Ovary (tissue), 9 donors: ENCODE results near the gene SSBP4. TPM values are rescaled to one million over a fixed set of nuclear protein-coding genes. Genes with fewer than 3 reads are reported as not detected.
A peak's percentile ranks its signal among the peaks of the same experiment; 100 is the strongest.

Source experiments
- DNase-seq, 5 donors: peaks; one replicate each; pipeline ENCODE4 v3.0.0-alpha.2; 2019 to 2020
- H3K27ac ChIP-seq, 2 donors: fragments of 200-600 bp; one replicate each; pipeline versions ENCODE4 v1.5.1 to v1.8.0; 2019 to 2022
- H3K27me3 ChIP-seq: fragments of 200-600 bp; one replicate; pipeline ENCODE4 v1.8.0; 2022
- H3K36me3 ChIP-seq: fragments of 200-600 bp; sonication (generic); one replicate; pipeline ENCODE4 v1.5.1; 2019
- H3K4me1 ChIP-seq: one replicate; pipeline ENCODE4 v1.8.1; 2013; ENCODE audit warnings: mild to moderate bottlenecking, moderate library complexity; ENCODE audit not compliant: insufficient read depth
- H3K4me3 ChIP-seq: fragments of 200-600 bp; sonication (generic); one replicate; pipeline ENCODE4 v1.5.1; 2017
- H3K9me3 ChIP-seq, 2 donors: fragments of 200-600 bp in 1 of 2; sonication (generic) in 1 of 2; one replicate each; pipeline versions ENCODE4 v1.5.1 to v1.8.1; 2013 to 2019; ENCODE audit warnings: mild to moderate bottlenecking in 1 of 2, moderate library complexity in 1 of 2
- EP300 ChIP-seq: sonication (generic); formaldehyde crosslinking; IDR thresholded peaks from one replicate; pipeline ENCODE4 v1.6.1; 2017; ENCODE audit warnings: antibody characterized with exemption
- POLR2A ChIP-seq: fragments of 450-650 bp; IDR thresholded peaks from one replicate; pipeline ENCODE4 v1.6.1; 2017; ENCODE audit warnings: antibody characterized with exemption, mild to moderate bottlenecking, moderate library complexity
- WGBS, 3 donors: extraction: QIAGEN DNeasy Blood & Tissue Kit in 1 of 3; methylation state at CpG; one replicate each; pipeline versions ENCODE4 v1.1.5 to v1.1.7; 2013 to 2017; 5-methylcytosine and 5-hydroxymethylcytosine counted together
- intact Hi-C, 4 donors: fragments of 100-400 bp; cut with DNase I; formaldehyde crosslinking; loops; one replicate each; pipeline versions ENCODE4 v1.11.0 to v1.15.1; 2022 to 2023
- polyA plus RNA-seq, 2 donors: library from polyadenylated mRNA; stranded (reverse); fragments of 200-250 nt in 1 of 2; fragments of 350-450 nt in 1 of 2; fragmentation: Illumina TruSeq in 1 of 2; extraction: RNeasy Lipid Tissue Mini Kit (QIAGEN cat#74804) in 1 of 2; gene quantifications; one replicate each; pipeline ENCODE4 v1.2.3, GENCODE V29; 2013 to 2014
- total RNA-seq, 7 donors: library from RNA; depleted of rRNA in 2 of 7; stranded (reverse); fragments of >200 nt in 2 of 7; fragmentation: NEBNext Ultra II Directional in 3 of 7; extraction: Animal tissue kit (Norgen Biotek cat#: 25700) in 3 of 7; gene quantifications; one replicate each; pipeline versions ENCODE4 v1.1.0 to v1.2.4, GENCODE V29; 2016 to 2023
- TF ChIP-seq, protein P1 (sequence below), 3 donors: fragments of 450-650 bp in 2 of 3; fragments of 200-600 bp in 1 of 3; IDR thresholded peaks; one replicate each; pipeline versions ENCODE4 v1.5.1 to v1.8.0; 2016 to 2022; ENCODE audit warnings: antibody characterized with exemption in 3 of 3, mild to moderate bottlenecking in 1 of 3
- donor health status: DM: no; HTN: no; CAD: no; lungs with moderate emphysema.
- donor health status: DM: no; HTN: no; CAD: no.
- donor health status: Bipolar disorder and iron deficiency.
- donor health status: DM: yes; HTN: yes; CAD: no.
- donor health status: DM: no; HTN: no; CAD: no.
- donor health status: DM: yes; HTN: yes; CAD: no.

The SSBP4 gene
- total and polyA plus RNA-seq, 9 donors: 4.6 to 124 (median 88.3) TPM

DNA sequence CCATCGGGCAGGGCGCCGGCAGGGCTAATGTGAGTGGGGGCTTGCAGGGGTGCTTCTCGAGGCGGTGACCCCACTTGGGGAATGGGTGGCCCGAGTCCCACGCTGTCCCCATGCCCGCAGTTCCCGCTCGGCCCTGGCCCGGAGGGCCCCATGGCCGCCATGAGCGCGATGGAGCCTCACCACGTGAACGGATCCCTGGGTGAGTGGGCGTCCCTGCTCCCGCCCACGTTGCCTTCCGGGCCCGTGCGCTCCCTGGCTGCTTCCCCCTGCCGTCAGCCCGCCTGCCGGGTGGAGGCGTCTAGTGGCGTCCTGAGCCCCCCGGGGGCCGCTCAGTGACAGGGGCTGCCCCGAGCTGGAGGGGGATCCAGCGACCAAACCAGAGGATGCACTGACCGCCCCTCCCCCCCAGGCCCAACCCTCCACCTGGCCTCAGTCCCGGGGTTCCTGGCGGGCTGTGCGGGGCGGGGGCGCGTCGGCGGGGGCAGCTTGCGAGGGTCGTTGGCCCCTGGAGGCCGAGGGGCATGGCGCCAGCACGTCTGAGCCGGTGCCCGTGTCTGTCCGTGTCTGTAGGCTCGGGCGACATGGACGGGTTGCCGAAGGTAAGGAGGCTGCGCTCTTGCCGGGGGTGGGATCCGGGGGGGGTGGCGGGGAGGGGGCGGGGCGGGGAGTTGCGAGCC, 14.0 kb downstream of the SSBP4 start:
- TF ChIP-seq, protein P1, sequence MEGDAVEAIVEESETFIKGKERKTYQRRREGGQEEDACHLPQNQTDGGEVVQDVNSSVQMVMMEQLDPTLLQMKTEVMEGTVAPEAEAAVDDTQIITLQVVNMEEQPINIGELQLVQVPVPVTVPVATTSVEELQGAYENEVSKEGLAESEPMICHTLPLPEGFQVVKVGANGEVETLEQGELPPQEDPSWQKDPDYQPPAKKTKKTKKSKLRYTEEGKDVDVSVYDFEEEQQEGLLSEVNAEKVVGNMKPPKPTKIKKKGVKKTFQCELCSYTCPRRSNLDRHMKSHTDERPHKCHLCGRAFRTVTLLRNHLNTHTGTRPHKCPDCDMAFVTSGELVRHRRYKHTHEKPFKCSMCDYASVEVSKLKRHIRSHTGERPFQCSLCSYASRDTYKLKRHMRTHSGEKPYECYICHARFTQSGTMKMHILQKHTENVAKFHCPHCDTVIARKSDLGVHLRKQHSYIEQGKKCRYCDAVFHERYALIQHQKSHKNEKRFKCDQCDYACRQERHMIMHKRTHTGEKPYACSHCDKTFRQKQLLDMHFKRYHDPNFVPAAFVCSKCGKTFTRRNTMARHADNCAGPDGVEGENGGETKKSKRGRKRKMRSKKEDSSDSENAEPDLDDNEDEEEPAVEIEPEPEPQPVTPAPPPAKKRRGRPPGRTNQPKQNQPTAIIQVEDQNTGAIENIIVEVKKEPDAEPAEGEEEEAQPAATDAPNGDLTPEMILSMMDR (IDR thresholded peaks at IDR 0.05): no peak
- TF ChIP-seq POLR2A (peak; percentile 6), EP300 (no peak)
- no peaks in the 10 kb centered on the region for H3K27me3 ChIP-seq
- H3K4me1 ChIP-seq: peaks cover 17% of the 10 kb centered on the region
- no peaks in the 10 kb centered on the region for H3K9me3 ChIP-seq
- WGBS, 3 donors: 6 to 13% (median 12%) methylated on average over 31 to 59 of the region's 59 CpGs
- intact Hi-C loops: no loop called here
- peak; percentile 62 to 87 (median 85) for DNase-seq
- H3K36me3 ChIP-seq: no peaks in the 10 kb centered on the region
- peak overlapping the region; percentile 33 for H3K4me3 ChIP-seq
- peak overlapping the region; percentile 43 to 76 for H3K27ac ChIP-seq

DNA sequence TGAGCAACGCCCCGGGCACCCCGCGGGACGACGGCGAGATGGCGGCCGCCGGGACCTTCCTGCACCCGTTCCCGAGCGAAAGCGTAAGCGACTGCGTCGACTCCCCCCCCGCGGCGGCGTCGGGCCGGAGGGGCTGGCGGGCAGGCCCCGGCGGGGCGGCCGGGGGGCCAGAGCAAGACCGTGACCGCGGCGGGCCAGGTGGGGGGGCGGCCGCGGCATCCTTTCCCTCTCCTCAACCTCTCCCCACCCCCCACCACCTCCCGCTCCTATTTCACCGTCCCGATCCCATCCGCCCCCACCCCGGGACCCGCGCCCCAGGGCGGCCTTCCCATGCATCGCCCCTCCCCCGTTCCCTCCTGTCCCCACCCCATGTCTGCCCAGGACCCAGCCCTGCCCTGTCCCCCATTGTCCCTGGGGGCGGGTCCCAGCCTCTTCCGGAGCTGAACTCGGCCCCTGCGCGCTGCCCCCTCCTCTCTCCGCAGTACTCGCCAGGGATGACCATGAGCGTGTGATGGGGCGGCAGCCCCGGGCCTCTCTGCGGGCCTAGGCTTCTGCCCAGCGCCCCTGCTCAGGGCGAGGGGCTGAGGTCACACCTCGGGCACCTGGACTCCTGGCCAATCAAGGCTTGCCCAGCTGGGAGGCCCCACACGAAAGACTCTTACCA, 14.7 kb downstream of the SSBP4 start:
- Histone ChIP-seq H3K9me3 (no peaks in the 10 kb centered on the region), H3K36me3 (no peaks in the 10 kb centered on the region), H3K4me3 (peak overlapping the region; percentile 33), H3K4me1 (peaks cover 21% of the 10 kb centered on the region), H3K27me3 (no peaks in the 10 kb centered on the region), H3K27ac (peak overlapping the region; percentile 43 to 76)
- TF ChIP-seq EP300: no peak
- TF ChIP-seq, protein P1 (IDR thresholded peaks at IDR 0.05): no peak
- no peak for TF ChIP-seq POLR2A
- DNase-seq: peak; percentile 57 to 77 (median 75)
- 3 to 28% (median 7%) methylated on average over 33 to 59 of the region's 60 CpGs for WGBS, 3 donors
- intact Hi-C loops: no loop called here

DNA sequence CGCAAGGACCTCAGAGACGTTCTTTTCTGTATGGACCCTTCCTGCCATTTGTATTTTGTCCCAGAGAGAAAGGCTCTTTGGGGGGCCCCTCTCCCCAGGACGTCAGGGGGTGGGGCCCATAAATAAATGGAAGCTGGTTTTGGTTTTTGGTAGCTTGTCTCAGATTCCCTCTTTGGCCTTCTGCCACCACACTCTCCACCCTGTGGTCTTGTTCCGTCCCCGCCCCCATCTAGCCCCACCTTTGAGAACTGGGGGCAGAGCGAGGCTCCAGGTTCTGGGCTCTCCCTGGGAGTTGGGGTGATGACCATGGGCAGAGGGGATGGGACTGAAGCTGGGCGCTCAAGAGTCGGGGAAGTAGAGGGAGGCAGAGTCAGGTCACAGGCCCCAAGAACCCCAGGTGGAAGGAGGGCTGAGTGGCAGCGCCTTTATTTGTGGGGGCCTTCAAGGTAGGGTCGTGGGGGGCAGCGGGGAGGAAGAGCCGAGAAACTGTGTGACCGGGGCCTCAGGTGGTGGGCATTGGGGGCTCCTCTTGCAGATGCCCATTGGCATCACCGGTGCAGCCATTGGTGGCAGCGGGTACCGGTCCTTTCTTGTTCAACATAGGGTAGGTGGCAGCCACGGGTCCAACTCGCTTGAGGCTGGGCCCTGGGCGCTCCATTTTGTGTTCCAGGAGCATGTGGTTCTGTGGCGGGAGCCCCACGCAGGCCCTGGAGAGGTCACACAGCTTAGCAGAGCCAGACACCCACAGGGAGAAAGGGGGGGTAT, 15.4 kb downstream of the SSBP4 start:
- H3K4me1 ChIP-seq: peaks cover 21% of the 10 kb centered on the region
- H3K27me3 ChIP-seq: no peaks in the 10 kb centered on the region
- 75 to 82% (median 78%) methylated on average over 21 of the region's 21 CpGs for WGBS, 3 donors
- intact Hi-C loops: no loop called here
- TF ChIP-seq, protein P1 (IDR thresholded peaks at IDR 0.05): no peak
- TF ChIP-seq POLR2A: no peak
- no peak for TF ChIP-seq EP300
- H3K4me3 ChIP-seq: no peak overlapping the region
- no peaks in the 10 kb centered on the region for H3K36me3 ChIP-seq
- peak overlapping the region; percentile 43 to 76 for H3K27ac ChIP-seq
- DNase-seq: peak; percentile 55 to 72 (median 57)
- H3K9me3 ChIP-seq: no peaks in the 10 kb centered on the region

DNA sequence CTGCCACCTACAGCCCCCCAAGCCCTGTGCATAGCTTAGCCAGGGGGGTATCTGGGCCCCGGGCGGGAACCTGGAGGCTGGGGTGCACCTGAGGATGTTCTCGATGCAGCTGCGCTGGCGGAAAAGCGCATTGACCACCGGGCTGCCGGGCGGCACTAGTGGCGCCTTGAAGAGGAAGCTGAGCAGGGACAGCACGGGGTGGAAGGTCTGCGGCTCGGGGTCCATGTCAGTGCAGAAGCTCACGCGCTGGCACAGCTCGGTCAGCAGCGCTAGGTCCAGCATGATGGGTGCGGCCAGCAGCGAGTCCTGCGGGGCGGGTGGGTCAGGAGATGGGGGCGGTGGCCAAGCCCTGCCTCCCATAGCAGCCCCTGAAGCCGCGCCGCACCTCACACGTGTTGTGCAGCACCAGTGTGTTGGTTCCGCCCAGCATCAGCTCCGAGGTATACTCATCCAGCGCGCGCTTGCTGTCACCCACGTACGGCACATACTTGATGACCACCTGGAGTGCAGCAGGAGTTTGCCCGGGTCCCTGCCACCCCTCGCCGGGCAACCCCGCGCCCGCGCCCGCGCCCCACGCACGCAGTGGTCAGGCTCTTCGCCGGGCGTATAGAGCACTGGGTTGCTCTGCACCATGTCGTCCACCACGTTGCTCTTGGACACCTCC, 16.1 kb downstream of the SSBP4 start:
- Histone ChIP-seq H3K27me3 (no peaks in the 10 kb centered on the region), H3K4me1 (peaks cover 20% of the 10 kb centered on the region), H3K36me3 (no peaks in the 10 kb centered on the region), H3K27ac (no peak overlapping the region), H3K9me3 (no peaks in the 10 kb centered on the region), H3K4me3 (no peak overlapping the region)
- TF ChIP-seq POLR2A: no peak
- intact Hi-C loops: no loop called here
- WGBS, 3 donors: 91% methylated on average over 46 to 49 of the region's 49 CpGs
- DNase-seq: peak; percentile 37 to 65 (median 61)
